Nephron (organoid): ENCODE data around the gene DLG5.

Experiments
- H3K27ac Mint-ChIP-seq, 3 experiments: 2 replicates each; pipeline ENCODE4 v1.8.0; 2020; ENCODE audit warnings: mixed read lengths in 3 of 3, mild to moderate bottlenecking in 2 of 3, moderate library complexity in 1 of 3
- H3K27me3 Mint-ChIP-seq: 2 replicates; pipeline ENCODE4 v1.8.0; 2021; ENCODE audit warnings: low read depth, mild to moderate bottlenecking, moderate library complexity, mixed read lengths
- H3K36me3 Mint-ChIP-seq: 2 replicates; pipeline ENCODE4 v1.8.0; 2020; ENCODE audit warnings: low read depth, mixed read lengths
- H3K4me1 Mint-ChIP-seq: 2 replicates; pipeline ENCODE4 v1.8.0; 2020; ENCODE audit warnings: mixed read lengths
- H3K4me3 Mint-ChIP-seq, 3 experiments: 2 replicates each; pipeline ENCODE4 v1.8.0; 2020; ENCODE audit warnings: mild to moderate bottlenecking in 3 of 3, mixed read lengths in 3 of 3, moderate library complexity in 2 of 3
- H3K9me3 Mint-ChIP-seq: 2 replicates; pipeline ENCODE4 v1.8.0; 2020; ENCODE audit warnings: mixed read lengths
- CTCF ChIP-seq, 3 experiments: fragments of 200-600 bp; sonication (generic); IDR thresholded peaks; one replicate each; pipeline ENCODE4 v1.5.0; 2021; ENCODE audit warnings: antibody characterized with exemption in 3 of 3; ENCODE audit not compliant: unreplicated experiment in 3 of 3

The DLG5 gene

GRCh38 chr10:77964811-77965210 lies 38.3 kb upstream of the DLG5 start:
- H3K36me3 Mint-ChIP-seq: peaks cover 4% of the 10 kb centered on the region
- no peak for TF ChIP-seq CTCF (IDR thresholded peaks at IDR 0.05; ENCODE audit: unreplicated experiment in 3 of 3)
- peaks cover 17% of the 10 kb centered on the region for H3K4me1 Mint-ChIP-seq
- peaks cover 14% of the 10 kb centered on the region for H3K9me3 Mint-ChIP-seq
- H3K27me3 Mint-ChIP-seq: no peaks in the 10 kb centered on the region
- H3K4me3 Mint-ChIP-seq: no peak overlapping the region
- H3K27ac Mint-ChIP-seq: peak overlapping the region in 2 of 3 experiments; percentile 1 to 36

GRCh38 chr10:77963901-77964300 lies 37.3 kb upstream of the DLG5 start:
- Mint-ChIP-seq H3K27me3 (no peaks in the 10 kb centered on the region), H3K27ac (no peak overlapping the region), H3K9me3 (peaks cover 14% of the 10 kb centered on the region), H3K4me3 (no peak overlapping the region), H3K4me1 (peaks cover 12% of the 10 kb centered on the region), H3K36me3 (peaks cover 4% of the 10 kb centered on the region)
- TF ChIP-seq CTCF (IDR thresholded peaks at IDR 0.05; ENCODE audit: unreplicated experiment in 3 of 3): no peak

GRCh38 chr10:77962350-77963146 lies 36.0 kb upstream of the DLG5 start:
- peak overlapping the region in 2 of 3 experiments; percentile 21 to 48 for H3K27ac Mint-ChIP-seq
- H3K36me3 Mint-ChIP-seq: peaks cover 4% of the 10 kb centered on the region
- H3K9me3 Mint-ChIP-seq: peaks cover 14% of the 10 kb centered on the region
- peaks cover 3% of the 10 kb centered on the region for H3K4me1 Mint-ChIP-seq
- no peak for TF ChIP-seq CTCF (IDR thresholded peaks at IDR 0.05; ENCODE audit: unreplicated experiment in 3 of 3)
- H3K27me3 Mint-ChIP-seq: no peaks in the 10 kb centered on the region
- no peak overlapping the region for H3K4me3 Mint-ChIP-seq

- H3K27ac Mint-ChIP-seq: no peak overlapping the region
- no peaks in the 10 kb centered on the region for H3K4me1 Mint-ChIP-seq
- H3K9me3 Mint-ChIP-seq: peaks cover 14% of the 10 kb centered on the region
Measured at GRCh38 chr10:77961668-77962067, 35.1 kb upstream of the DLG5 start.

GRCh38 chr10:77960829-77961329 lies 34.3 kb upstream of the DLG5 start:
- peak overlapping the region in 1 of 3 experiments; percentile 58 for H3K27ac Mint-ChIP-seq
- H3K4me1 Mint-ChIP-seq: no peaks in the 10 kb centered on the region
- peaks cover 4% of the 10 kb centered on the region for H3K36me3 Mint-ChIP-seq
- H3K9me3 Mint-ChIP-seq: peaks cover 14% of the 10 kb centered on the region
- no peak for TF ChIP-seq CTCF (IDR thresholded peaks at IDR 0.05; ENCODE audit: unreplicated experiment in 3 of 3)
- H3K27me3 Mint-ChIP-seq: no peaks in the 10 kb centered on the region
- no peak overlapping the region for H3K4me3 Mint-ChIP-seq

More at GRCh38 chr10:77961668-77962067, 35.1 kb upstream of the DLG5 start:
- no peak overlapping the region for H3K4me3 Mint-ChIP-seq
- no peaks in the 10 kb centered on the region for H3K27me3 Mint-ChIP-seq
- peaks cover 4% of the 10 kb centered on the region for H3K36me3 Mint-ChIP-seq
- TF ChIP-seq CTCF (IDR thresholded peaks at IDR 0.05; ENCODE audit: unreplicated experiment in 3 of 3): no peak
